COLO829 (cell line): ENCODE data around the gene MYBPC2.
"Not testable (repeated sequence)": the region's sequence is repeated elsewhere in the genome, so short reads cannot be mapped to it uniquely, and the experiment has no call there.

Experiments
- DNase-seq: peaks from one replicate; pipeline ENCODE4 v3.0.0; 2012; ENCODE audit warnings: low spot score

Gene MYBPC2

DNA sequence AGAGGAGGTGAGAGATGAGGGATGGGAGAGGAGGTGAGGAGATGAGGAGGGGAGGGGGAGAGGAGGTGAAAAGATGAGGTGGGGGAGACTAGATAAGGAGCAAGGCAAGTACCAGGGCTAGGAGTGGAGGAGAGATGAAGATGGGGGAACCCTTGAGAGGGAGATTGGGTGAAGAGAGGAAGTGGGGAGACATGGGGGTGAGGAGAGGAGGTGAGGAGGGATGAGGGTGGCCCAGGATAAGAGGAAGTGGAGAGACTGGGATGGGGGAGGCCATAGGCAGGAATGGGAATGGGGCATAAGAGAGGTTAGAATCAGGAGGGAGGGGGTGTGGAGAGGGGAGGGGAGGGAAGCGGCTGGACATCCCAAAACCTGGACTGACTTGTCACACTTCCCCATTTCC lies 26.9 kb downstream of the MYBPC2 start:
- no peak for DNase-seq

DNA sequence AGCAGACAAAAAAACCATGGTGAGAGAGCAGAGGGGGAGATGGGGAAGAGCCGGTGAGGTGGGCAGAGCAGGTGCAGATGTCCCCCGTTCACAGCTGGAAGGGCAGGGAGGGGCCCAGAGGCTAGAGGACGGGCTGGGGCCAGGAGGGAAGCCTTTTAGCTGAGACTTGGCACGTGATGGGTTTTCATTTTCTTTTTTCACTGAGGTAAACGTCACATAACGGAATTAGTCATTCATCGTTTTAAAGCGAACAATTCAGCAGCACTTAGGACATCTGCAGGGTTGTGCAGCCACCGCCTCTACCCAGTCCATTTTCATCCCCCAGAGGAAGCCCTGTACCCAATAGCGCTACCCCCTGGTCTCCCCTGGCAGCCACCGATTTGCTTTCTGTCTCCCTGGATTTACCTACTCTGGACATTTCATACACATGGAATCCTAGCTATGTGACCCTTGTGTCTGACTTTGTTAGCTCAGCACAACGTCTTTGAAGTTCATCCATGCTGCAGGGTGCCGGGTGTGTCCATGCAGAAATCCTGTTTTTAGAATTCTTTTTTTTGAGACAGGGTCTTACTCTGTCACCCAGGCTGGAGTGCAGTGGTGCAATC lies 27.6 kb downstream of the MYBPC2 start:
- peak; percentile 43 for DNase-seq

DNA sequence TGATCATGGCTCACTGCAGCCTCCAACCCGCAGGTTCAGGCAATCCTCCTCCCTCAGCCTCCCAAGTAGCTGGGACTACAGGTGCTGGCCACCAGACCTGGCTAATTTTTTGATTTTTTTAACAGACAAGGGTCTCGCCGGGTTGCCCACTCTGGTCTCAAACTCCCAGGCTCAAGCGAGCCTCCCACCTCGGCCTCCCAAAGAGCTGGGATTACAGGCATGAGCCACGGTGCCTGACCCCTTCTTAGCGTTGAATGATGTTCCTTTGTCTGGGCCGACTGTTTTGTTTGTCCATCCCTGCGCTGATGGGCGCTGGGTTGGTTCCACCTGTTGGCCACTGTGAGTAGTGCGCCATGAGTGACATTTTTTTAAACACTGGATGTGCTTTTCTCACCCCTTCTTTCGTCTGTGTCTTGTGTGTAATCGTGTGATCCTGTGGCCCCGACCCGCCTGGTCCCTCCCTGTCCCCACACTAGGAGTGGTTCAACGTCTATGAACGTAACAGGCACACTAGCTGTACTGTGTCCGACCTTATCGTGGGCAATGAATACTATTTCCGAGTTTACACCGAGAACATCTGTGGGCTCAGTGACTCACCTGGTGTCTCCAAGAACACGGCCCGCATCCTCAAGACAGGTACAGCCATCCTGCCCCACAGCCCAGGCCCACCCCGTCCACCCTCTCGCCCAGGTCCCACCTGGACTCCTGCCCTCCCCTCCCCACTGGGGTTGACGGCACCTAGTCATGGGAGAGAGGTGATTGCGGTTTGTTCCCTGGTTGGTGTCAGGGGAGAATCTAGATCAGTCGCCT lies 28.6 kb downstream of the MYBPC2 start:
- DNase-seq = peak; percentile 95

DNA sequence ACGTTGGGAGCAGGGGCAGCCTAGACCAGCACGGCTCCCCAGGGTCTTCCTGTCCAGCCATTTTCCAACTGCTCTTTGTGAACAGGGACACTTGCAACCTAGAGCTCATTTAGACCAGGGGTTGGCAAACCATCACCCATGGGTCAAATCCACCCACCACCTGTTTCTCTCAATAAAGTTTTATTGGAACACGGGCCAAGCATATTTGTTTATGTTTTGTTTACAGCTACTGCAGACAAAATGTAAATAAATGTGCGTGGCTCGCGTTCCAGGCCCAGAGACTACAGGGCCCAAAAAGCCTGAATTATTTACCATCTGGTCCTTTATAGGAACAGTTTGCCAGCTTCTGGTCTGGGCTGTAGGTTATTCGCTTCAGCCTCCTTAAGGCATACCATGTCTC lies 30.3 kb downstream of the MYBPC2 start:
- no peak for DNase-seq

DNA sequence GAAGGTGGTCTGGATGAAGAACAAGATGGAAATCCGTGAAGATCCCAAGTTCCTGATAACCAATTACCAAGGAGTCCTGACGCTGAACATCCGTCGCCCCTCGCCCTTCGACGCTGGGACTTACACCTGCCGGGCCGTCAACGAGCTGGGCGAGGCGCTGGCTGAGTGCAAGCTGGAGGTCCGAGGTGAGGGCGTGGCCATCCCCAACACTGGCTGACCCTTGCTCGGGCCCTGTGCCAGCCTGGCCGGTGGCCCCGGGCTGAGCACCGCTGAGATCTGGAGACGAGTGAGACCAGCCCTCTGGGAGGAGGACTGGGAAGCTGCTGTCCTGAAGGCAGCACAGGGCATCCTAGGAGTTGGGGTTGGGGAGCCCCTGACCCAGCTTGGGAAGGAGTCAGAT lies 31.7 kb downstream of the MYBPC2 start:
- no peak for DNase-seq

DNA sequence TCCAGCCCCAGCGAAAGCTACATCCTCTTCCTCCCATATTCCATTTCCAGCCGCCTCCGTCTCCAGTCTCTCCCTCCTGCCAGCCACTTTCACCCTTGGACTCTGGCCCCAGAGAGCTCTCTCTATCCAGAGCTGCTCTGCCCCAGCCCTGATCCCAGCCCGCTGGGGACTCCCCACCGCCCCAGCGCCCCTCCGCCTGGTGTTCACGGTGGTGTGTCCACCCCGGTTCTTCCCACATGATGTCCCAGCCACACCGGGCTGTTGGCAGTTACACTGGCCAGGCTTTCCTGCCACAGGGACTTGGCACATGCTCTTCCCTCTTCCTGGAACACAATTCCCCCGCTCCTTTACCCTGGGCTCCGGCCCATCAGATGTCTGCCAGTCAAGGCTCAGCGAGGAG lies 32.3 kb downstream of the MYBPC2 start:
- DNase-seq = no peak

DNA sequence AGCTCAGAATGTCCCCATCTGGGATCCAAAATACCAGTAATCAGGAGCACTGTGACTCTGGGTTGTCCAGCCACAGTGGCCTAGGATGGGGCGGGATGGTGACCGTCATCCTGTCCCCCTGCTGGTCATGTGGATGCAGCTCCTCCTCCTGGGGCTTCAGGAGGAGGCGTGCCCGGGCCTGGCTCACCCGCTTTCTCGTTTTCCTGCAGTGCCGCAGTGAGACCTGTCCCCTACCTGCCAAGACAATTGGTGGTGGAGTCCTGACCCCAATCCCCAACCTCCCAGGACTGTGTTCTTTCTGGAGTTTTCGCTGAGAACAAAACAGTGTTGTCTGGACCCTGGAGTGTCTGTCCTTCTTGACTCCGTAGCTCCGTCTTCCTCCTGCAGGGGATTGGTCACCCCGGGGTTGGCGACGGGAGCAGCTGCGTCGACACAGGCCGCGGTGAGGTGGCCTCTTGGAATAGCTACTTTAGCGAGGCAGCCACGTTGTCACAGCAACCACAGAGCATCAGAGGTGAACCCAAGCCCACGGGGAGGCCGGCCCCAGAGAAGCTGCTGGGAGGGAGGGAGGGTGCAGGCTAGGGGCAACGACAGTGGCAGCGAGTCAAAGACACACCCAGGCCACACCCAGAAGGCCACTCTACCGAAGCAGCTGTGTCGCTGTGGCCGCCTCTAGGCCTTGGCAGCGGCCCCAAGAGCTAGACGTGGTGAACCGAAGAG lies 33.5 kb downstream of the MYBPC2 start:
- no peak for DNase-seq

DNA sequence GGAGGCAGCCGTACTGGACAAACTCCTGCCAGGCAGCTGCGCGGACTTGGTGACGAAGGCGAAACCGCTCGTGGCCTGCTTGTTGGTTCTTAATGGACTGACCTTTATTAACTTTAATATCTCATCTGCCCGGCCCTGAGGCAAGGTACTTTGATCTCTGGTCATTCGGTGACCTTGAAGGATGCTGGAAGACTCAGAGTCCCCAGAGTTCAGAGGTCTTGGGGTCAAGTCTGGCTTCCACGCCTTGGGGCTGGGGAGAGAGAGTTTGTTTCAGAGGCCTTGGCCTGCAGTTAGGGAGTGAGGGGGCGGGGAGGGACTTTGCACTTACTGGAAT lies 34.0 kb downstream of the MYBPC2 start:
- DNase-seq = no peak

DNA sequence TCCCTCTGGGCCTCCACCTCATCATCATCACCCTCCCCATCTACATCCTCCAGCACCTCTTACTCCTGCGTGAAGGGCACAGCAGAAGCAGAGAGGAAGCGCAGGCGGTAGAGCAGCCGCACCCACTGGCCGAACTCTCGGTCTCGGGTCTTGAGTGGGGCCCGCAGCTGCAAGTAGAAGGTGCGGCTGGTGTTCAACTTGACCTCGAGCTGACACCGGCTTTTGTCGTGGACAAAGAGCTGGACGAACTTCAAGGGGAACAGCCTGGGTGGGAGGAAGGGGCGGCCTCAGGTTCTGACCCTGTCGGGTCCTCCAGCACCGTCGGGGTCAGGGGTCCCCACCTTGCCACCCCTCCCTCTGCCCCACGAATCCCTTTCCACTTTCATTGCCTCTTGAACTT lies 34.9 kb downstream of the MYBPC2 start:
- no peak for DNase-seq

DNA sequence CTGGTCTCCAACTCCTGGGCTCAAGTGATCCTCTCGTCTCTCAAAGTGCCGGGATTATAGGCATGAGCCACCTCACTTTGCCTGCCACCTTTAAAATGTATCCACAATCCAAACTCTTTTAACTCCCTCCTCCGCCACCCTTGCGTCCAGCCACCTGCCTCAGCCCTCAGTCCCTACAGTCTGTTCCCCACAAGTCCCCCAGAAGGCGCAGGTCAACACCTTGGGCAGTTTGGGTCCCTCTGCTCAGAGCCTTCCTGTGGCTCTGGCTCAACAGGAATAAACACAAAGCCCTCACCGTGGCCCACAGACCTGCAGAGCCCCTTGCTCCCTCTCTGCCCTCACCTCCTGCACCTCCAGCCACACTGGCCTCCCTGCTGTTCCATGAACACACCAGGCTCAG lies 36.1 kb downstream of the MYBPC2 start:
- no peak for DNase-seq

DNA sequence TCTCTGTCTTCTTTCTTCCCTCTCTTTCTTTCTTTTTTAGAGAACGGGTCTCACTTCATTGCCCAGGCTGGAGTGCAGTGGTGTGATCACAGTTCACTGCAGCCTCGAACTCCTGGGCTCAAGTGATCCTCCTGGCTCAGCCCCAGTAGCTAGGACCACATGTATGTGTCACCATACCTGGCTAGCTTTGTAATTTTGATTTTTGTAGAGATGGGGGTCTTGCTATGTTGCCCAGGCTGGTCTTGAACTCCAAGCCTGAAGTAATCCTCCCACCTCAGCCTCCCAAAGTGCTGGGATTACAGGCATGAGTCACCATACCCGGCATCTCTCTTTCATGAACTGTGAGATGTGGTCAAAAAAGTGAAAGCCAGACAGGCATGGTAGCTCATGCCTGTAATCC lies 40.6 kb downstream of the MYBPC2 start:
- DNase-seq = not testable (repeated sequence)

DNA sequence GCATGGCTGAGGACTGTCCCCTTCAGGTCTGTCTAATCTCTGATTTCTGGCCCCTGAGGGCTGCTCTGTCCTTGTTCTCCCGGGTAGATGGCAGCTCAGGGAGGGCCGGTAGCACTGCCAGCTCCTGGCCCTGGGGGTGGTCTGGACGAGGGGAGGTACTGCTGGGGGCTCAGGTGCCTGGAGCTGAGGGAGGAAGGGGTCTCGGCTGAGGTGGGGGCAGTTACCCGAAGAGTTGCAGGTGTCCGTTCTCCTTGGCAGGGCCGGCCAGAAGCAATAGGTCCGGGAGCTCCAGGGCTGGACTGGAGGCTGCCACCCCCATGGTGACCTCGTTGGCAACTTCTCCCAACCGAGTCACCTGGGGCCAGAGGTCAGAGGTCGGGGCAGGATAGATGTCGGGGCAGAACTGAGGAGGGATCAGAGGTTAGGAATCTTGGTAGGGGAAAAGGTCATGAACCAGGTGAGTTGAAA lies 42.4 kb downstream of the MYBPC2 start:
- DNase-seq = no peak

DNA sequence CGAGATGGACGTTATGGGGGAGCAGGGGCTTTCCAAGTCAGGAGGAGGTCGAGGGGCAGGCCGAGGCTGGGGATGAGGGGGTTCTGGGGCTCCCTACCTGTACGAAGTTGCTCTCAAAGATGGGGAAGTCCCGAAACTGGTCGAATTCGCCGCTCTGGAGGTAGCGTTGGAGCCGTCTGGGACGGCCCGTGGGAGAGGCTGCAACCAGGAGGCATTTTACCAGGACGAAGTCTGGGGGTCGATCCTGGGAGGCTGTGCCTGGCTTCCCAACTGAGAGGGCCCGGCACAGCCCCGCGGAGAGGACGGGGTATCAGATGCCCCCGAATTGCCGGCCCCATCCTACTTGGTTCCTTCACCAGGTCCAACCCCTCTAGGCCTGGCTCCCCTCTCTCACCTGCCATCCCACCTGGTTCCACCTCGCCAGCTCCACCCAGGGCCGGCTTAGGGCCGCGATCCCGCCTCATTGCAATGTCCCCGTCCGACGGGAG lies 43.1 kb downstream of the MYBPC2 start:
- no peak for DNase-seq

DNA sequence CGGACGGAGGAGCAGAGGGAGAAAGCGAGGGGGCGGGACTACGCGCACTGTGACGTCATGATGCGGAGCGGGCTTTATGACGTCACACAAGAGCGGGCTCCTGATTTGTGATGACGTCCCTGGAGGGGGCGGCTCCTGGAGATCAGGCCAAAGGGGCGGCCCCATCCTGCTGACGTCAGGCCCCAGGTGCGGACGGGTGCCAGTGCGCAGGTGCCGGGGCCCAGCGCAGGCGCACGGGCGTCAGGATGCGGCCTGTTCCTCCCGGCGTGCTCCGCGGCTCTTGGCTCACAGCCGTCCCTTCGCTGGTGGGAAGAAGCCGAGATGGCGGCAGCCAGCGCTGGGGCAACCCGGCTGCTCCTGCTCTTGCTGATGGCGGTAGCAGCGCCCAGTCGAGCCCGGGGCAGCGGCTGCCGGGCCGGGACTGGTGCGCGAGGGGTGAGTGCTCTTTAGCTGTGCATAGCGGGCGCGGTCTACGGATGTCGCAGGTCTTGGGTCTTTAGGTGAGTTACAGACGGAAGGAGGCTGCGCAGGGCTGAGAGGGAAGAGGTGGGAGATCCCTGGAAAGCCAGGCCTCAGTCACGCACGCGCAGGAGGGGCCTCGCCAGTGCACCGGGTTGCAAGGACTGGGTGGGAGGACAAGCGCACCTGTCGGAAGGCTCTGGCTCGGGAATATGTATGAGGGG lies 43.7 kb downstream of the MYBPC2 start, which contains the start of the genes EMC10 and GARIN5A:
TSS of gene EMC10 (plus strand) at position 284 of the 683 bp plus-strand sequence. CDS start at position 322, 38 bp downstream.
TSS of gene GARIN5A (minus strand) at position 625 of the 683 bp plus-strand sequence. CDS start at position 165, 460 bp downstream.
- peak; percentile 99 for DNase-seq

DNA sequence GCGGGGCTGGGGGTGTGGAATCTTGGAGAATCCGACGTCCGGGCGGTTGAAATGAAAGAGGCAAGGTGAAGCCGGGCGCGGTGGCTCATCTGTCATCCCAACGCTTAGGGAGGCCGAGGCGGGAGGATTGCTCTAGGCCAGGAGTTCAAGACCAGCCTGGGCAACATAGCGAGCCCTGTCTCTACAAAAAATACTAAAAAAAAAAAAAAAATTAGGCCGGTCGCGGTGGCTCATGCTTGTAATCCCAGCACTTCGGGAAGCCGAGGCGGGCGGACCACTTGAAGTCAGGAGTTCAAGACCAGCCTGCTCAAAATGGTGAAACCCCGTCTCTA lies 44.2 kb downstream of the MYBPC2 start:
- no peak for DNase-seq

DNA sequence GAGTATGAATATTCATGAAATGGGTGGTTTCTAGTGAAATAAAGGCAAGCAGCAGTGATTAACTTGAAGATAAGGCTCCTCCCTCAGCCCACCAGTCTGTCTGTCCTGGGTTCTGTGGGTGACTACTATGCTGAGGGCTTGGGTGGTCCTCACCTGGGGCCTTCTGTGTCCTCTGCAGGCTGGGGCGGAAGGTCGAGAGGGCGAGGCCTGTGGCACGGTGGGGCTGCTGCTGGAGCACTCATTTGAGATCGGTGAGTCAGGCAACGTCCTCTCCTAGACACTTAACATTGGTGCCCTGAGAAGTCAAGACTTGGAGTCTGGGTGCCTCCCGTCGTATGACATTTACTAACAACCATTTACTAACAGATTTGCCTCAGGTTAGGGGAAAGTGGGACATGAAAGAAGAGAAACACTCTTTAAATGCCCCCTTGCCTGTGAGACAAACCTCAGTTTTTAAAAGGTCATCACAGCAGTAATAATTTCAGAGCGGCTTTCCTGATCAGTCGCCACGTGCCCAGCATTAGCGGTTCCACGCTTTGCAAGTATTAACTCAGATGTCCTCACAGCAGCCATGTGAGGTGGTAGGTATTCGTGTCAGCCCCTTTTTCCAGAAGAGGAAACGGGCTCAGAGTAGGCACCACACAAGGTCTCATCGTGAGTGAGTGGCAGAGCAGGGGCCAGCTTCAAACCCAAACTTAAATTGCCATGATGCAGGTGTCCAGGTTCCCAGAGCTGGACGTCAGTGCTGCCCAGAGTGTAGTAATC lies 45.2 kb downstream of the MYBPC2 start:
- no peak for DNase-seq

DNA sequence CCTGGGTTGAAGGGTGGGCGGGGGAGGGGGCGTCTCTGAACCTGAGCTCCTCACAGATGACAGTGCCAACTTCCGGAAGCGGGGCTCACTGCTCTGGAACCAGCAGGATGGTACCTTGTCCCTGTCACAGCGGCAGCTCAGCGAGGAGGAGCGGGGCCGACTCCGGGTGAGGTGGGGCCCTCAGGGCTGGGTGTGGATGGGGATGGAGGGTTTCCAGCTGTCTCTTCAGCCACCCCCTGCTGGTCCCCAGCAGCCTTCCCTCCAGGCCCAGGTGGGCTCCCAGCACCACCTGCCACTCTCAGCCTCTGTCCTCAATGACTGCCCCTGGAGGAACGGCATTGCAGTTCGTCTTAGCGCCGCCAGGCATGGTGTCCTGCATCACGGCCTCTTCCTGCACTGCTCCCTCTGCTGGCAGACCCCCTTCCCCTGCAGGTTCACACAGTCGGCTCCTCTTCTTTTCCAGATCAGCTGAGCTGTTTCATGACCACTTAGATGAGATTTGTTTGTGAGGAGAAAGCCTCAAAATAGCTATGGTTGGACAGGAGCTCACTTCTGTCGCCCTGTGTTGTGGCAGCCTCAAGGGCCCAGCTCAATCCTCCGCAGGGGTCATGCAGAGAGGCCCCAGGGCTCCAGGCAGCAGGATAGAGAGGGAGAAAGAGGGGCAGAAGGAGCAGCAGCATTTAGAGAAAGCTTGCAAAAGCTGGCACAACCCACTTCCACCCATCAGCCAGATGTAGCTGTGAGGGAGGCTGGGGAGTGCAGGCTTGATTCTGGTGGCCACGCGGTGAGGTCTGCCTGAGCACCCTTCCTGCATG lies 46.4 kb downstream of the MYBPC2 start:
- DNase-seq = peak; percentile 40

DNA sequence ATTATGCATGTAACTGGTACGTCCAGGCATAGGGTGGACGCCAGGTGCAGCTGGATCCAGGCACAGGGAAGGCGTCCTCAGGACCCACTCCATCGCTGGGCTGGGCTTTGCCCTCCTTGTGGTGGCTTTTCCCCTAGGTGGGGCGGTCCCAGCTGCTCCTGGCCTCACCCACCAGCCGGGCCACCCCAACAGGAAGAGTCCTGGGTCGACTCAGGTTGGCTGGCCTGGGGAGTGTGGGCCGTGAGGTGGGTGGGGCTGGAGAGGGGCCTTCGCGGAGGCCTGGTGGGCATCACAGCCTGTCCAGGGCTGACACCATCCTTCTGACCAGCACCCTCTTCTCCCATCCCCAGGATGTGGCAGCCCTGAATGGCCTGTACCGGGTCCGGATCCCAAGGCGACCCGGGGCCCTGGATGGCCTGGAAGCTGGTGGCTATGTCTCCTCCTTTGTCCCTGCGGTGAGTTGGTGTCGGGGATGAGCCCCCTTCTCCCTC lies 47.1 kb downstream of the MYBPC2 start:
- DNase-seq = no peak

DNA sequence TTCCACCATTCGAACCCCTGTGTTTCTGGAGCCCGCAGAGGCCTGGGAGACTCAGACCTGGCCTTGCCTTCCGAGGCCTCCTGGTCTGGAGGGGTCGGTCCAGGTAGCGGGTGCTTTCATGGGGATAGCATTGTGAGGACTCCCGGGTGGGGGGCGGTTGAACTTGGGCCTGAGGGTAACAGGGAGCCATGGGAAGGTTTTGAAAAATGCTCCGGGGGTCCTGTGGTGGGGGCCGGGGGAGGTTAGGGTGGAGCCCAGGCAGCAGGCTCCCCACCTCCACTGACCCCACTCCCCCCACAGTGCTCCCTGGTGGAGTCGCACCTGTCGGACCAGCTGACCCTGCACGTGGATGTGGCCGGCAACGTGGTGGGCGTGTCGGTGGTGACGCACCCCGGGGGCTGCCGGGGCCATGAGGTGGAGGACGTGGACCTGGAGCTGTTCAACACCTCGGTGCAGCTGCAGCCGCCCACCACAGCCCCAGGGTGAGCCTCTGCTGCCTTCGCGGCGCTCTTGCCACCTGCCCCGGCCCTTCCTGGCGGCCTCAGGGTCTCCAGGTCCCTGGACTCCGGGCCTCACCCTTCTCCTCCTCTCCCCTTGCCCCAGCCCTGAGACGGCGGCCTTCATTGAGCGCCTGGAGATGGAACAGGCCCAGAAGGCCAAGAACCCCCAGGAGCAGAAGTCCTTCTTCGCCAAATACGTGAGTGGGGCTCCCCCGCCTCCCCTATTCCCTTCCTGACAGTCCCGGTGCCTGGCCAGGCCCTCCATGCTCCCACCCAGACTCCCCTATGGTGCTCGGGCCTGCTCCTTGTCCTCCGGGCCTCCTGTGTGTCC lies 47.8 kb downstream of the MYBPC2 start:
- DNase-seq = no peak
